ENCODE results near the gene PPP3R1. TPM values are rescaled to one million over a fixed set of nuclear protein-coding genes. Genes with fewer than 3 reads are reported as not detected.

Gene PPP3R1
- total and polyA plus RNA-seq, 9 donors = 22.4 to 75.7 (median 54.0) TPM

DNA sequence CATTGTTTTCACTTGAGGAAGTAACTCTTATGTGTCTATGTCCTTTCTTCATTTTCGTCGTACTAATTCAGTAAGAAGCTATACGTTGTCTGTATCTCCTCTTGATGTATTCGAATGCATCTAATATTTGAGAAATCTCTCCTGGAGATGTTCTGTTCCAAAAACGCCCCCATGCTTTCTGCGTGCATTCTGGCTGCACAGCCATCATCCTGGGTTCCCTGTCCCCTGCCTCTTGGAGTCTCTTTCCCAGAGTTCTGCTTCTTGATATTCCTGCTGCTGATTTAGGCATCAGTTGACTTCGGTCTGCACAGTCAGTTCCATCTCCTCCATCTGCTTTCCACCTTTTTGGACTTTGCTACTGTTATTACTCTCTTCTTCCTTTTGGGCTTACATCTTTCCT lies 81.2 kb downstream of the PPP3R1 start:
- no peaks in the 10 kb centered on the region for H3K9me3 ChIP-seq
- no peaks in the 10 kb centered on the region for H3K36me3 ChIP-seq
- TF ChIP-seq POLR2A (IDR thresholded peaks at IDR 0.05) (no peak), EP300 (IDR thresholded peaks at IDR 0.05) (no peak)
- TF ChIP-seq, protein P1, sequence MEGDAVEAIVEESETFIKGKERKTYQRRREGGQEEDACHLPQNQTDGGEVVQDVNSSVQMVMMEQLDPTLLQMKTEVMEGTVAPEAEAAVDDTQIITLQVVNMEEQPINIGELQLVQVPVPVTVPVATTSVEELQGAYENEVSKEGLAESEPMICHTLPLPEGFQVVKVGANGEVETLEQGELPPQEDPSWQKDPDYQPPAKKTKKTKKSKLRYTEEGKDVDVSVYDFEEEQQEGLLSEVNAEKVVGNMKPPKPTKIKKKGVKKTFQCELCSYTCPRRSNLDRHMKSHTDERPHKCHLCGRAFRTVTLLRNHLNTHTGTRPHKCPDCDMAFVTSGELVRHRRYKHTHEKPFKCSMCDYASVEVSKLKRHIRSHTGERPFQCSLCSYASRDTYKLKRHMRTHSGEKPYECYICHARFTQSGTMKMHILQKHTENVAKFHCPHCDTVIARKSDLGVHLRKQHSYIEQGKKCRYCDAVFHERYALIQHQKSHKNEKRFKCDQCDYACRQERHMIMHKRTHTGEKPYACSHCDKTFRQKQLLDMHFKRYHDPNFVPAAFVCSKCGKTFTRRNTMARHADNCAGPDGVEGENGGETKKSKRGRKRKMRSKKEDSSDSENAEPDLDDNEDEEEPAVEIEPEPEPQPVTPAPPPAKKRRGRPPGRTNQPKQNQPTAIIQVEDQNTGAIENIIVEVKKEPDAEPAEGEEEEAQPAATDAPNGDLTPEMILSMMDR (IDR thresholded peaks at IDR 0.05) = no peak
- no peak overlapping the region for H3K27ac ChIP-seq
- no peak overlapping the region for H3K4me3 ChIP-seq
- H3K4me1 ChIP-seq (ENCODE audit: insufficient read depth) = no peaks in the 10 kb centered on the region
- WGBS, 3 donors = 92 to 93% (median 92%) methylated on average over 7 of the region's 7 CpGs
- H3K27me3 ChIP-seq = no peaks in the 10 kb centered on the region
- DNase-seq = no peak
- intact Hi-C loops (cut with DNase I) = no loop called here

DNA sequence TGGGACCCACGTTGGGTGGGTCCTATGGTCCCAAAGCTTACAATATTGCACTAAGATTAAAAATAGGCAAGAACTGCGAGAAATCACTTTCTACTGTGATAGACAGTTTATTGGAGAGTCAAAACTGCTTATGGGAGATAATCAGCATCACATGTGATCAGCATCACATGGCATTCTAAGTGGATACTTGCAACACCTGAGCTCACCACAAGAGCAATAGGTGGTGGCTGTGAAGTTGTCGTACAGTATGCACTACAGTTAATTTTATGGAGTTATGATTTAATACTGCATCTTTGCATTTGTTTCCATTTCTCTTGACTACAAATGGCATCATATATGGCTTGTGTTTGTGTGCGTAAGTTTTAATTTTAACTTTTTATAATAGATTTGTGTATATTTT lies 83.0 kb downstream of the PPP3R1 start:
- no peak for DNase-seq
- 90 to 93% (median 90%) methylated on average over 4 of the region's 4 CpGs for WGBS, 3 donors
- no peaks in the 10 kb centered on the region for H3K9me3 ChIP-seq
- H3K4me1 ChIP-seq (ENCODE audit: insufficient read depth) = no peaks in the 10 kb centered on the region
- no peaks in the 10 kb centered on the region for H3K27me3 ChIP-seq
- no peak for TF ChIP-seq POLR2A (IDR thresholded peaks at IDR 0.05)
- TF ChIP-seq, protein P1 (IDR thresholded peaks at IDR 0.05) = no peak
- TF ChIP-seq EP300 (IDR thresholded peaks at IDR 0.05) = no peak
- intact Hi-C loops (cut with DNase I) = no loop called here
- no peak overlapping the region for H3K27ac ChIP-seq
- H3K4me3 ChIP-seq = no peak overlapping the region
- H3K36me3 ChIP-seq = no peaks in the 10 kb centered on the region

DNA sequence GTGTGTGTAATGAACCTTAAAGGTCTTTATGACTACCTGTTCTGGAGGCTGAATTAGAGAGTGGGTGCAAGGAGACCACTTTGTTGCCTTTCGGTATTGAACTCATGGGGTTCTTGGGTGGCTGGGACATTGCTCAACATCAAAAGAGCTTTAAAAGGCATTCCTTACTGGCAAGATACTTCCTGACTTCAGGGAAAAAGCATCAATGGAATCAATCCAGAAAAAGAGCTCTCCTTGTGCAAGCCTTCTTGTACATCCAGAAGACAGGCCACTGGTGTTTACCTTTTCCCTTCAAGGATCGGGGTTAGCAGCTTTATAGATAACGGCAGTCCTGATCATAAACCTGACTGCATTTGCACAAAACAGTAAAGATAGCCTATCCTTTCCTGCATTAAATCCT lies 85.1 kb downstream of the PPP3R1 start:
- H3K27ac ChIP-seq = no peak overlapping the region
- intact Hi-C loops (cut with DNase I) = no loop called here
- H3K27me3 ChIP-seq = no peaks in the 10 kb centered on the region
- no peaks in the 10 kb centered on the region for H3K9me3 ChIP-seq
- TF ChIP-seq, protein P1 (IDR thresholded peaks at IDR 0.05) = no peak
- no peak for TF ChIP-seq POLR2A (IDR thresholded peaks at IDR 0.05)
- no peak for TF ChIP-seq EP300 (IDR thresholded peaks at IDR 0.05)
- H3K4me1 ChIP-seq (ENCODE audit: insufficient read depth) = no peaks in the 10 kb centered on the region
- 52 to 75% (median 67%) methylated on average over 3 of the region's 3 CpGs for WGBS, 3 donors
- no peaks in the 10 kb centered on the region for H3K36me3 ChIP-seq
- DNase-seq = no peak
- no peak overlapping the region for H3K4me3 ChIP-seq

DNA sequence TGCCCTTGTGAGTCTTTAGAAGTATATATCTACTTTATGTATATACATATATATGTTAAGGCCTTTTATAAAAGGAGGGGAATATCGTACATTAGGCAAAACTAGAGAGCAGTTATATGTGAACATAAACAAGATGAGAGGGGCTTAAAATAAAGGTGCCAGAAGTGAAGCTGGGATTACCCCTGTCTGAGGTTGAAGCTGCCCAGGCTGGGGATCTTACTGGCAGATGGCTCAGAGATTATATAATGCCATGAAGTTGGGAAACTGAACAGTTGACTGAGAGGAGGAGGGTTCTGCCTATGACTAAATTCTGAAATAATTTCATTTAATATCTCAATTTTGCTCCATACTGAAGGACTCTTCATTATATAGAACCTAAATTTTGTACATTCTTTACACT lies 88.7 kb downstream of the PPP3R1 start:
- no peaks in the 10 kb centered on the region for H3K36me3 ChIP-seq
- WGBS, 3 donors = 88 to 98% (median 95%) methylated on average over 1 of the region's 1 CpG
- intact Hi-C loops (cut with DNase I) = no loop called here
- DNase-seq = no peak
- TF ChIP-seq POLR2A (IDR thresholded peaks at IDR 0.05) = no peak
- TF ChIP-seq, protein P1 (IDR thresholded peaks at IDR 0.05) = no peak
- no peak for TF ChIP-seq EP300 (IDR thresholded peaks at IDR 0.05)
- no peak overlapping the region for H3K4me3 ChIP-seq
- H3K9me3 ChIP-seq = no peaks in the 10 kb centered on the region
- H3K4me1 ChIP-seq (ENCODE audit: insufficient read depth) = peaks cover 2% of the 10 kb centered on the region
- H3K27ac ChIP-seq = no peak overlapping the region
- no peaks in the 10 kb centered on the region for H3K27me3 ChIP-seq

DNA sequence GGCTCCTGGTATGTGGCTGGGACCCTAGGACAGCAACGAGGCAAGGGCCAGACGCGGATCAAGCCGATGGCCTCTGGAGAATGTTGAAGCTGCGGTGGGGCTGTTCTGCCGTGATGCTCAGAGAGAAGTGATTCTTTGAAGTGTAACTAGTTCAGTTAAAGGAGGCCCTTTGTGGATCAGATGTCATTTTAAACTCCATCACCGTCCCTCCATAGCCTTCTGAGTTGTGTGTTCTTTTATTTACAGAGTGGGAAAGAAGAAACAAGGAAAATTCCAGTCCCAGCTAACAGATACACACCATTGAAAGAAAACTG lies 94.2 kb downstream of the PPP3R1 start:
- no peaks in the 10 kb centered on the region for H3K9me3 ChIP-seq
- intact Hi-C loops (cut with DNase I) = loop anchor here in 1 of 4 donors (5.0 kb wide), 1 partner anchor 94 kb away; the partner anchor contains the start of gene PPP3R1
- TF ChIP-seq, protein P1 (IDR thresholded peaks at IDR 0.05) = no peak
- TF ChIP-seq EP300 (IDR thresholded peaks at IDR 0.05) (no peak), POLR2A (IDR thresholded peaks at IDR 0.05) (no peak)
- WGBS, 3 donors = 0% methylated on average over 7 of the region's 7 CpGs
- H3K27me3 ChIP-seq = no peaks in the 10 kb centered on the region
- peak overlapping the region; percentile 72 for H3K4me3 ChIP-seq
- H3K27ac ChIP-seq = peak overlapping the region in 1 of 2 donors; percentile 94
- no peaks in the 10 kb centered on the region for H3K36me3 ChIP-seq
- peaks cover 2% of the 10 kb centered on the region for H3K4me1 ChIP-seq (ENCODE audit: insufficient read depth)
- DNase-seq = no peak
